PFSK-1 (cell line): ENCODE results near the gene EXD3.

Experiments
- POLR2AphosphoS5 ChIP-seq: IDR thresholded peaks from 2 replicates; pipeline ENCODE4 v1.6.1; 2012; ENCODE audit warnings: low read depth, mild to moderate bottlenecking, control low read depth, low read length, moderate library complexity
- SIN3A ChIP-seq: IDR thresholded peaks from 2 replicates; pipeline ENCODE4 v1.6.1; 2012; ENCODE audit warnings: mild to moderate bottlenecking, low read length, moderate library complexity, borderline replicate concordance; ENCODE audit not compliant: insufficient read depth

DNA sequence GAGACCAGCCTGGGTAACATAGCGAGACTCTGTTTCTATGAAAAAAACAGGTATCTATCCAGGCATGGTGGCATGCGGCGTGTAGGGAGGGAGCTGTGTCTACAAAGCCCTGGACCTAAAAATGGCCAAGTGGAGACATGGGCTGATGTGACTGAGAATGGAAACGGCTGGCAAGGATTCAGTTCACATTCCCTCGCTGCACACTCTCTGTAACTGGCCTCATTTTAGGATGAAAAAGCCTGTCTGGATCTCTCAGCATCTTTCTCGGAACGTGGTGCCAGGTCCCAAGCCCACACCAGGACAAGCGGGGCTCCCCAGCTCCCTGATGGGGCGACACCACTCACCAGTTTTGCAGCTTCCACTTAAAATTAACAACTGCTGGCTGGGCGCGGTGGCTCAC lies 13.4 kb downstream of the EXD3 start:
- TF ChIP-seq POLR2AphosphoS5 = no peak
- TF ChIP-seq SIN3A = no peak
